K562 (cell line): Measurements from ENCODE around the gene UFC1. TPM values are rescaled to one million over a fixed set of nuclear protein-coding genes. Genes with fewer than 3 reads are reported as not detected.

Experiments used
- CXXC5 ChIP-seq: fragments of 250-450 bp; sonication (Bioruptor Pico); IDR thresholded peaks from 2 replicates; pipeline ENCODE4 v1.8.0; 2022; ENCODE audit warnings: inconsistent platforms, mild to moderate bottlenecking, moderate library complexity
- FOXP1 ChIP-seq: sonication (generic); formaldehyde crosslinking; IDR thresholded peaks from 2 replicates; pipeline ENCODE4 v1.8.0; 2022; ENCODE audit warnings: mild to moderate bottlenecking, missing genetic modification reagents
- NFIC ChIP-seq: fragments of 450-650 bp; IDR thresholded peaks from 2 replicates; pipeline ENCODE4 v1.6.1; 2017; ENCODE audit warnings: mild to moderate bottlenecking, inconsistent platforms
- SMAD4 ChIP-seq: fragments of 250-450 bp; sonication (Bioruptor Pico); conservative IDR thresholded peaks from 2 replicates; pipeline ENCODE4 v1.8.0; 2021; ENCODE audit warnings: inconsistent platforms, mild to moderate bottlenecking, moderate library complexity
- ZMIZ1 ChIP-seq, 2 experiments: fragments of 150-350 bp in 1 of 2; IDR thresholded peaks; 2 replicates each; pipeline ENCODE4 v1.6.1; 2012 to 2016; ENCODE audit warnings: low read depth in 2 of 2, low read length in 2 of 2, mild to moderate bottlenecking in 1 of 2, moderate library complexity in 1 of 2
- ZNF512 ChIP-seq: IDR thresholded peaks from 2 replicates; pipeline ENCODE4 v1.6.1; 2016; ENCODE audit warnings: missing genetic modification characterization, missing compliant biosample characterization
- polyA plus RNA-seq, 8 experiments: library from polyadenylated mRNA; depleted of rRNA in 4 of 8; stranded (reverse) in 5 of 8; unstranded in 3 of 8; fragments of >200 nt; fragmentation: Nextera tagmentation in 2 of 8; fragmentation: Illumina TruSeq in 1 of 8; extraction: Ambion mirVana in 2 of 8; extraction: Trizol in 1 of 8; gene quantifications; 2 replicates each; pipeline versions ENCODE4 v1.2.1 to v1.2.3, GENCODE V29; 2011 to 2014; ENCODE audit warnings: inconsistent platforms in 1 of 8, missing spikeins in 1 of 8
- total RNA-seq, 7 experiments: library from RNA; depleted of rRNA in 6 of 7; stranded (reverse); fragments of >200 nt in 6 of 7; fragmentation: Illumina TruSeq in 2 of 7; extraction: Trizol in 2 of 7; gene quantifications; 2 replicates each; pipeline versions ENCODE4 v1.2.1 to v1.2.3, GENCODE V29; 2011 to 2021; ENCODE audit warnings: low replicate concordance in 1 of 7
- TF ChIP-seq, protein P1 (sequence below): sonication (generic); formaldehyde crosslinking; IDR thresholded peaks from 2 replicates; pipeline ENCODE4 v1.8.0; 2023; ENCODE audit warnings: mild to moderate bottlenecking, missing genetic modification reagents

Gene UFC1
- total and polyA plus RNA-seq, 9 of the 15 experiments (the other 6 are each of a cell fraction or from before 2014, with no cell fraction given) = 92.8 to 220 (median 161) TPM

DNA sequence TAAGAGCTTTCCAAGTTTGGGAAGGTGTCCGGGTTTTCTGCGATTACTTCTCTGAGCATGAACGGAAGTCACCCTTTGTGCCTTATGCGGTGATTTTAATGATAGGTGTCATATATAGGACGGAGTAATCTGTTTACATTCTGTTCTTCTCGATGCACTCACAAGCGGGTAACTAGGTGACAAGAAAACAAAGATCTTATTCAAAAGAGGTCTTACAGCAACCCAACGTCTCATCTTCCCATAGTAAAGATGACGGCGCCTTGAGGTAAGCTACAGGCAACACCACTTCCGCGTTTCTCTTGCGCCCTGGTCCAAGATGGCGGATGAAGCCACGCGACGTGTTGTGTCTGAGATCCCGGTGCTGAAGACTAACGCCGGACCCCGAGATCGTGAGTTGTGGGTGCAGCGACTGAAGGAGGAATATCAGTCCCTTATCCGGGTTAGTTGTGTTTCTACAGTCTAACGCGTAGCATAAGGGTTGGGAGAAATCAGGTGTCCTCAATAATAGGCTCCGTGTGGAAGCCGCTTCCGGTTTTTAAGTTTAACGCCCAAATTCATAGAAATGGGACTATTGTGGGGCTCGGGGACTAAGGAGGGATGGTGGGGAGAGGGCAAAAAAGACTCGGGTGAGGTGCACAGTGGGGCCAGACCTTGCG is at the start of gene UFC1 (continued):
- TF ChIP-seq ZMIZ1 (IDR thresholded peaks at IDR 0.05; ENCODE audit: low read depth in 2 of 2, low read length in 2 of 2) = peak; percentile 7 to 58; a peak in 2 of 4 replicates
- no peak for TF ChIP-seq ZNF512
- TF ChIP-seq, protein P1, sequence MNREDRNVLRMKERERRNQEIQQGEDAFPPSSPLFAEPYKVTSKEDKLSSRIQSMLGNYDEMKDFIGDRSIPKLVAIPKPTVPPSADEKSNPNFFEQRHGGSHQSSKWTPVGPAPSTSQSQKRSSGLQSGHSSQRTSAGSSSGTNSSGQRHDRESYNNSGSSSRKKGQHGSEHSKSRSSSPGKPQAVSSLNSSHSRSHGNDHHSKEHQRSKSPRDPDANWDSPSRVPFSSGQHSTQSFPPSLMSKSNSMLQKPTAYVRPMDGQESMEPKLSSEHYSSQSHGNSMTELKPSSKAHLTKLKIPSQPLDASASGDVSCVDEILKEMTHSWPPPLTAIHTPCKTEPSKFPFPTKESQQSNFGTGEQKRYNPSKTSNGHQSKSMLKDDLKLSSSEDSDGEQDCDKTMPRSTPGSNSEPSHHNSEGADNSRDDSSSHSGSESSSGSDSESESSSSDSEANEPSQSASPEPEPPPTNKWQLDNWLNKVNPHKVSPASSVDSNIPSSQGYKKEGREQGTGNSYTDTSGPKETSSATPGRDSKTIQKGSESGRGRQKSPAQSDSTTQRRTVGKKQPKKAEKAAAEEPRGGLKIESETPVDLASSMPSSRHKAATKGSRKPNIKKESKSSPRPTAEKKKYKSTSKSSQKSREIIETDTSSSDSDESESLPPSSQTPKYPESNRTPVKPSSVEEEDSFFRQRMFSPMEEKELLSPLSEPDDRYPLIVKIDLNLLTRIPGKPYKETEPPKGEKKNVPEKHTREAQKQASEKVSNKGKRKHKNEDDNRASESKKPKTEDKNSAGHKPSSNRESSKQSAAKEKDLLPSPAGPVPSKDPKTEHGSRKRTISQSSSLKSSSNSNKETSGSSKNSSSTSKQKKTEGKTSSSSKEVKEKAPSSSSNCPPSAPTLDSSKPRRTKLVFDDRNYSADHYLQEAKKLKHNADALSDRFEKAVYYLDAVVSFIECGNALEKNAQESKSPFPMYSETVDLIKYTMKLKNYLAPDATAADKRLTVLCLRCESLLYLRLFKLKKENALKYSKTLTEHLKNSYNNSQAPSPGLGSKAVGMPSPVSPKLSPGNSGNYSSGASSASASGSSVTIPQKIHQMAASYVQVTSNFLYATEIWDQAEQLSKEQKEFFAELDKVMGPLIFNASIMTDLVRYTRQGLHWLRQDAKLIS (CRISPR knock-in tag) = peak; percentile 95
- peak; percentile 45 for TF ChIP-seq NFIC
- TF ChIP-seq FOXP1 (CRISPR knock-in tag) = peak; percentile 91
- TF ChIP-seq SMAD4 (CRISPR knock-in tag) = peak; percentile 57; the same call in 1 of the 2 replicates
- TF ChIP-seq CXXC5 (CRISPR knock-in tag) = peak; percentile 75
